ENCODE measurements around the gene TEAD1.

DNA sequence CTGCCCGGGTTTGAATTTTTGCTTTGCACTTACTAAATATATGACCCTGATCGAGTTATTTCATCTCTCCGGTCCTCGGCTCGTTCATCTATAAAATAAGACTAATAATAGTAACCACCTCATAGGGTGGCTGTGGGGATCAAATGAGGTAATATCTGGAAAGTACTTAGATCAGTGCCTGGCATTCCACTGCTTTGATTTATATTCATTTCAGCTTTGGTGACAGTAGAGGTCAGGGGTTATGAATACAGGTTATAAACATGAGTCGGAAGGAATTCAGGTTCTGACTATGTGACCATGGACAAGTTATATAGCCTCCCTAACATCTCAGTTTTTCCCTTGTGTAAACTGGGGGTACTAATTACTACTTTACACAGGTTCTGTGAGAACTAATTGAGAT, 2.9 kb upstream of the TEAD1 start:
- TF ChIP-seq, protein P1, sequence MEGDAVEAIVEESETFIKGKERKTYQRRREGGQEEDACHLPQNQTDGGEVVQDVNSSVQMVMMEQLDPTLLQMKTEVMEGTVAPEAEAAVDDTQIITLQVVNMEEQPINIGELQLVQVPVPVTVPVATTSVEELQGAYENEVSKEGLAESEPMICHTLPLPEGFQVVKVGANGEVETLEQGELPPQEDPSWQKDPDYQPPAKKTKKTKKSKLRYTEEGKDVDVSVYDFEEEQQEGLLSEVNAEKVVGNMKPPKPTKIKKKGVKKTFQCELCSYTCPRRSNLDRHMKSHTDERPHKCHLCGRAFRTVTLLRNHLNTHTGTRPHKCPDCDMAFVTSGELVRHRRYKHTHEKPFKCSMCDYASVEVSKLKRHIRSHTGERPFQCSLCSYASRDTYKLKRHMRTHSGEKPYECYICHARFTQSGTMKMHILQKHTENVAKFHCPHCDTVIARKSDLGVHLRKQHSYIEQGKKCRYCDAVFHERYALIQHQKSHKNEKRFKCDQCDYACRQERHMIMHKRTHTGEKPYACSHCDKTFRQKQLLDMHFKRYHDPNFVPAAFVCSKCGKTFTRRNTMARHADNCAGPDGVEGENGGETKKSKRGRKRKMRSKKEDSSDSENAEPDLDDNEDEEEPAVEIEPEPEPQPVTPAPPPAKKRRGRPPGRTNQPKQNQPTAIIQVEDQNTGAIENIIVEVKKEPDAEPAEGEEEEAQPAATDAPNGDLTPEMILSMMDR (conservative IDR thresholded peaks at IDR 0.05): no peak
- no peak for TF ChIP-seq EZH2 (IDR thresholded peaks at IDR 0.05; ENCODE audit: low read depth)
